ENCODE measurements around the gene NBL1. TPM values are rescaled to one million over a fixed set of nuclear protein-coding genes. Genes with fewer than 3 reads are reported as not detected.

The NBL1 gene
- total and polyA plus RNA-seq, 9 of the 15 experiments (the other 6 are each of a cell fraction or from before 2014, with no cell fraction given): 0.10 to 3.7 (median 1.8) TPM; not detected in 1

GRCh38 chr1:19621274-19621950, 22.7 kb upstream of the NBL1 start (continued):
- TF ChIP-seq ZNF398 (CRISPR knock-in tag; IDR thresholded peaks at IDR 0.05) (no peak), CHD7 (IDR thresholded peaks at IDR 0.05; ENCODE audit: low read depth, low read length) (no peak), HDAC2 (IDR thresholded peaks at IDR 0.05) (no peak), FOXA1 (IDR thresholded peaks at IDR 0.05; ENCODE audit: borderline replicate concordance) (no peak)
